Measurements from ENCODE around the gene NDUFS1.

Gene NDUFS1

DNA sequence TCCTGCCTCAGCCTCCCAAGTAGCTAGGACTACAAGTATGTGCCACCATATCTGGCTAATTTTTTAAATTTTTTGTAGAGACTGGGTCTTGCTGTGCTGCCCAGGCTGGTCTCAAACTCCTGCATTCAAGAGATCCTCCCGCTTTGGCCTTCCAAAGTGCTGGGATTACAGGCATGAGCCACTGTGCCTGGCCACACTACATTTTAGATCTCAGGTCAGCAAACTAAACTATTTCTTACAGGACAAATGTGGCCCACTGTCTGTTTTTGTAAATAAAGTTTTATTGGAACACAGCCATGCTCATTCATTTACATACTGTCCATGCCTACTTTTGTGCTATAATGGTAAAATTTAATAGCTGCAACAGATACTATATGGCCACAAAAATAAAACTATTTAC lies 91.0 kb downstream of the NDUFS1 start:
- no peak for TF ChIP-seq CTCF (conservative IDR thresholded peaks at IDR 0.05)
- H3K27ac ChIP-seq: no peak overlapping the region
